COR-L47 (cell line): ENCODE results near the gene TSNAXIP1.
A peak's percentile ranks its signal among the peaks of the same experiment; 100 is the strongest.
"Not testable (repeated sequence)": the region's sequence is repeated elsewhere in the genome, so short reads cannot be mapped to it uniquely, and the experiment has no call there.

ENCODE experiments used
- DNase-seq: peaks from one replicate; lab custom pipeline; 2025; lab: John Stamatoyannopoulos, UW

TSNAXIP1 gene

GRCh38 chr16:67837190-67837589 lies 30.5 kb downstream of the TSNAXIP1 start:
- not testable (repeated sequence) for DNase-seq

- no peak for DNase-seq
These were observed 31.1 kb downstream of the TSNAXIP1 start for GRCh38 chr16:67837811-67838210.

GRCh38 chr16:67841198-67841815 lies 34.6 kb downstream of the TSNAXIP1 start:
- DNase-seq: no peak

- peak; percentile 95 for DNase-seq
These were observed 35.3 kb downstream of the TSNAXIP1 start, which contains the start of gene THAP11 for GRCh38 chr16:67841816-67842508. THAP11 (plus strand) TSS chr16:67842320; CDS start chr16:67842555, 235 bp downstream.

- DNase-seq: peak; percentile 62
These were observed 36.0 kb downstream of the TSNAXIP1 start for GRCh38 chr16:67842509-67843342.

- DNase-seq: no peak
These were observed 36.7 kb downstream of the TSNAXIP1 start for GRCh38 chr16:67843343-67843765.

GRCh38 chr16:67844497-67844896 lies 37.8 kb downstream of the TSNAXIP1 start:
- no peak for DNase-seq

- no peak for DNase-seq
These were observed 38.8 kb downstream of the TSNAXIP1 start for GRCh38 chr16:67845291-67846062.

- no peak for DNase-seq
These were observed 39.3 kb downstream of the TSNAXIP1 start for GRCh38 chr16:67846063-67846319.

GRCh38 chr16:67846320-67847063 lies 39.8 kb downstream of the TSNAXIP1 start, which contains the start of gene NUTF2:
NUTF2 (plus strand) TSS chr16:67846933; CDS start chr16:67865131, 18,198 bp downstream.
- peak; percentile 93 for DNase-seq

- peak; percentile 62 for DNase-seq
These were observed 40.6 kb downstream of the TSNAXIP1 start, which contains the start of gene CENPT for GRCh38 chr16:67847064-67847861. CENPT (minus strand) TSS chr16:67847693; CDS start chr16:67833859, 13,834 bp downstream.

GRCh38 chr16:67848118-67848517 lies 41.4 kb downstream of the TSNAXIP1 start:
- DNase-seq: no peak

GRCh38 chr16:67853670-67854069 lies 47.0 kb downstream of the TSNAXIP1 start:
- DNase-seq: no peak

- DNase-seq: no peak
These were observed 49.1 kb downstream of the TSNAXIP1 start for GRCh38 chr16:67855789-67856188.

- DNase-seq: no peak
These were observed 50.3 kb downstream of the TSNAXIP1 start for GRCh38 chr16:67856927-67857546.

GRCh38 chr16:67857547-67858233 lies 51.0 kb downstream of the TSNAXIP1 start:
- peak; percentile 94 for DNase-seq

GRCh38 chr16:67858500-67858899 lies 51.8 kb downstream of the TSNAXIP1 start:
- DNase-seq: no peak

- no peak for DNase-seq
These were observed 54.1 kb downstream of the TSNAXIP1 start for GRCh38 chr16:67860589-67861398.
